Duodenal mucosa (tissue), 2 donors: Measurements from ENCODE around the gene NPM1.

Experiments used
- H3K27ac ChIP-seq: one replicate; pipeline ENCODE4 v1.7.0; 2013; ENCODE audit warnings: low read depth, low read length
- H3K27me3 ChIP-seq, 2 donors: one replicate each; pipeline ENCODE4 v1.7.0; 2013; ENCODE audit warnings: low read length in 2 of 2, control low read depth in 1 of 2; ENCODE audit not compliant: insufficient read depth in 2 of 2, control insufficient read depth in 1 of 2
- H3K36me3 ChIP-seq, 2 donors: one replicate each; pipeline ENCODE4 v1.7.0; 2013; ENCODE audit warnings: low read length in 2 of 2, control low read depth in 1 of 2; ENCODE audit not compliant: insufficient read depth in 2 of 2, control insufficient read depth in 1 of 2
- H3K4me1 ChIP-seq, 2 donors: one replicate each; pipeline ENCODE4 v1.7.0; 2013; ENCODE audit warnings: low read length in 2 of 2, control low read depth in 1 of 2; ENCODE audit not compliant: insufficient read depth in 2 of 2, control insufficient read depth in 1 of 2
- H3K4me3 ChIP-seq, 2 donors: one replicate each; pipeline ENCODE4 v1.7.0; 2013; ENCODE audit warnings: low read length in 2 of 2, low read depth in 1 of 2
- H3K9ac ChIP-seq, 2 donors: one replicate each; pipeline ENCODE4 v1.7.0; 2013; ENCODE audit warnings: low read length in 2 of 2, low read depth in 1 of 2
- H3K9me3 ChIP-seq, 2 donors: one replicate each; pipeline ENCODE4 v1.7.0; 2013; ENCODE audit warnings: low read length in 2 of 2, control low read depth in 1 of 2; ENCODE audit not compliant: control insufficient read depth in 1 of 2

The NPM1 gene

DNA sequence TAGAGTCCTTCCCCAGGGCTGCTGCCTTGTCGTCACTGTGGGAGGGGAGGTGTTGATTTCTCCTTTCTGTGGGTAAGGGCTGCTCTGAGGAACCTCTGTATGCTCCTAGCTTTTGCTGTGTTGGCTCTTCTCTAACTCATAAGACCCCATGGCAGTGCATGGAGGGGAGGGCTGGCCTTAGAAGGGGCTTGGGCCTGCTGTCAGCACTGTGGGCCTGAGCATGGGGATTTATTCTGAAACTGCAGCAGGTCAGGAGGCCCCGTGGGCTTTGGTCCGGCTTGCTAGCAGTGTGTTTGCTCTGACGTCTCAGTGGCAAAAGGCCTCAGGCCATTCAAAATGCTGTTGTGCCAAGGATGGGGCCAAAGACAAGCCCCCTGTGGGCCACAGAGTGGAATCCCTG, 38.6 kb downstream of the NPM1 start:
- Histone ChIP-seq H3K4me3 (no peak overlapping the region), H3K27me3 (peaks cover 0 to 7% of the 10 kb centered on the region in 2 donors)

GRCh38 chr5:171426680-171427079, 39.0 kb downstream of the NPM1 start:
- no peak overlapping the region for H3K27ac ChIP-seq
- no peak overlapping the region for H3K9ac ChIP-seq
- H3K9me3 ChIP-seq = no peaks in the 10 kb centered on the region
- peaks cover under 1 to 4% of the 10 kb centered on the region in 2 donors for H3K4me1 ChIP-seq
- no peak overlapping the region for H3K4me3 ChIP-seq
- peaks cover 0 to 3% of the 10 kb centered on the region in 2 donors for H3K27me3 ChIP-seq
- H3K36me3 ChIP-seq = no peaks in the 10 kb centered on the region

More for the DNA sequence above, 38.6 kb downstream of the NPM1 start:
- no peaks in the 10 kb centered on the region for H3K36me3 ChIP-seq
- no peak overlapping the region for H3K27ac ChIP-seq
- no peak overlapping the region for H3K9ac ChIP-seq
- H3K9me3 ChIP-seq = no peaks in the 10 kb centered on the region
- peaks cover 4 to 8% of the 10 kb centered on the region in 2 donors for H3K4me1 ChIP-seq

- no peak overlapping the region for H3K4me3 ChIP-seq
- no peak overlapping the region for H3K27ac ChIP-seq
Observed at GRCh38 chr5:171427318-171428167, 39.9 kb downstream of the NPM1 start.

GRCh38 chr5:171428168-171428696, 40.6 kb downstream of the NPM1 start:
- no peaks in the 10 kb centered on the region for H3K4me1 ChIP-seq

More at GRCh38 chr5:171427318-171428167, 39.9 kb downstream of the NPM1 start:
- Histone ChIP-seq H3K9ac (no peak overlapping the region), H3K27me3 (no peaks in the 10 kb centered on the region), H3K36me3 (no peaks in the 10 kb centered on the region), H3K4me1 (no peaks in the 10 kb centered on the region), H3K9me3 (no peaks in the 10 kb centered on the region)

GRCh38 chr5:171428809-171429542, 41.3 kb downstream of the NPM1 start:
- Histone ChIP-seq H3K9me3 (no peaks in the 10 kb centered on the region), H3K9ac (no peak overlapping the region), H3K4me1 (no peaks in the 10 kb centered on the region), H3K27me3 (no peaks in the 10 kb centered on the region), H3K27ac (no peak overlapping the region), H3K36me3 (no peaks in the 10 kb centered on the region), H3K4me3 (no peak overlapping the region)

More at GRCh38 chr5:171428168-171428696, 40.6 kb downstream of the NPM1 start:
- Histone ChIP-seq H3K36me3 (no peaks in the 10 kb centered on the region), H3K9me3 (no peaks in the 10 kb centered on the region), H3K27ac (no peak overlapping the region), H3K9ac (no peak overlapping the region), H3K27me3 (no peaks in the 10 kb centered on the region), H3K4me3 (no peak overlapping the region)

- H3K9me3 ChIP-seq = no peaks in the 10 kb centered on the region
- H3K27ac ChIP-seq = no peak overlapping the region
- H3K36me3 ChIP-seq = no peaks in the 10 kb centered on the region
Observed at GRCh38 chr5:171429543-171429910, 41.9 kb downstream of the NPM1 start.

GRCh38 chr5:171431251-171431777, 43.7 kb downstream of the NPM1 start:
- no peaks in the 10 kb centered on the region for H3K27me3 ChIP-seq
- no peaks in the 10 kb centered on the region for H3K4me1 ChIP-seq
- H3K27ac ChIP-seq = no peak overlapping the region
- H3K9ac ChIP-seq = no peak overlapping the region
- no peaks in the 10 kb centered on the region for H3K36me3 ChIP-seq
- H3K4me3 ChIP-seq = no peak overlapping the region
- no peaks in the 10 kb centered on the region for H3K9me3 ChIP-seq

More at GRCh38 chr5:171429543-171429910, 41.9 kb downstream of the NPM1 start:
- H3K4me1 ChIP-seq = no peaks in the 10 kb centered on the region
- no peak overlapping the region for H3K4me3 ChIP-seq
- no peak overlapping the region for H3K9ac ChIP-seq
- no peaks in the 10 kb centered on the region for H3K27me3 ChIP-seq

DNA sequence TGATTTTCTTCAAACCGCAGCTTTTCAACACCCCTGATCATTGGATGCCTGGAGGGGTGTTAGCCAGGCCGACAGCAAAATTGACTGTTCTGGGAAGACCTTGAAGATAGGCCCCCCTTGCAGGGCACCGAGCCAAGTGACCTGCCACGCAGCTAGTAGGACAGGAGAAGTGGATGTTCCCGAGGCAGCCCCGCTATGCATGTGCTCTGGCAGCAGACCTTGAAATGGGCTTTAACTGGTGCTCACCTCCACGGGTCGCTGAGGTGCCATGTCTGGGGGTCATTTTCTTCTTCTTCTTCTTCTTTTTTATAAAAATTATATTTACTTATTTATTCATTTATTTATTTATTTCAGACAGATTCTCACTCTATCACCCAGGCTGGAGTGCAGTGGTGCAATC, 44.4 kb downstream of the NPM1 start:
- Histone ChIP-seq H3K9ac (no peak overlapping the region), H3K27ac (no peak overlapping the region), H3K4me1 (no peaks in the 10 kb centered on the region), H3K27me3 (no peaks in the 10 kb centered on the region), H3K4me3 (no peak overlapping the region), H3K36me3 (no peaks in the 10 kb centered on the region), H3K9me3 (no peaks in the 10 kb centered on the region)

- Histone ChIP-seq H3K36me3 (no peaks in the 10 kb centered on the region), H3K27me3 (no peaks in the 10 kb centered on the region), H3K9ac (no peak overlapping the region), H3K4me1 (no peaks in the 10 kb centered on the region), H3K27ac (no peak overlapping the region), H3K4me3 (no peak overlapping the region), H3K9me3 (no peaks in the 10 kb centered on the region)
Observed at GRCh38 chr5:171432583-171433351, 45.1 kb downstream of the NPM1 start.
